ENCODE measurements around the gene HLA-DRA.

Gene HLA-DRA

GRCh38 chr6:32439602-32440214, at the start of gene HLA-DRA:
TSS of gene HLA-DRA (plus strand) at chr6:32439887. CDS start at chr6:32439951, 64 bp downstream.
- no peak for DNase-seq

GRCh38 chr6:32391505-32391904, 48.2 kb upstream of the HLA-DRA start:
- no peak for DNase-seq

DNA sequence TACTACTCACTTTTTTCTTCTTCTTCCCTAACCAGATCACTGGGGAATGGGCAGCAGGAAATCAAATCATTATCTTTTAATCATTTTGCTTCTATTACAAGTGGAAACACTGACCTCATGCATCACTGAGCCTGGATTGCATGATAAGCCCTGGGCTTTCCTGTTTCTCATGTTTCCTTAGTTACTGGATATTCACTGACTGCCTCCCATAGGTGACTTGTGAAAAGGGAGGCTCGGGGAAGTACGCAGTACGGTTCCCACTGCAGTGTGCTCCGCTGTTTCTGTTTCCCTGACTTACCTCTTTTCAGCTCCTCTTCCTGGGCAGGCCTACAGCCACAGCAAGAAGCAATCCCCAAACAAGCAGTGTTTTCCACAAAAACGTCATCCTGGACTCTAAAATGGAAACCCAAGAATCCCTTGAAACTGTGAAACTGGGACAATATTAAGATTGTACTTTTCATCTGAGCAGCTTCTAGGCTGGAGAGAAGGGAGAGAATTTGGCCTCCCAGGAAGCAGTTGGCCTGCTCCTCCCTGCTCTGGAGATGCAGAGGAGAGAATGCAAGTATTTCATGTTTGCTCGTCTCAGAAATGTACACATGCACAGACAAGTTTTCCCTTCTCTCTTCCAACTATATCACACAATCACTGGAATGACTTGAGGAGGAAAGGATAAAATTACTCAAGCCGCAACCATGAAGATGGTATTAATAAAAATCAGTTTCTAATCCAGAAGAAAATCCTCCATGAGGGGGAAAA, 45.8 kb upstream of the HLA-DRA start:
- DNase-seq: no peak

DNA sequence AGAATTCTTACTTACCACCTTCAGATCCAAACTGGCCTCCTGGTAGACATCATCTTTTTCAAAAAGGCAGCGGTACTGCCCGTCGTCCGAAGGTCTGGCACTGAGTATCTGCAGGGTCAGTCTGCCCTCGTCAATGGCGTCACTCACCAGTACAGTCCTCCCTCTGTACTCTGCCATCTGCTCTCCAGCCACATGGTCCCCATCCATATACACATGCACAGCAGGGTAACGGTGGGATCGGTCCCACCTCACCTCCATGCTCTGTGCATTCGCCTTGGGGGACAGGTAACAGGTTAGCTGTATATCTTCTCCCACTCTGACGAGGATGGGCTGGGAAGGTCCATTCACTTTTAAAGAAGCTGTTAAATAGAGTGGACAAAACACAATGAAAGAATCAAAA, 43.7 kb upstream of the HLA-DRA start:
- DNase-seq: no peak

- no peak for DNase-seq
Observed at GRCh38 chr6:32397252-32397920, 42.3 kb upstream of the HLA-DRA start.

DNA sequence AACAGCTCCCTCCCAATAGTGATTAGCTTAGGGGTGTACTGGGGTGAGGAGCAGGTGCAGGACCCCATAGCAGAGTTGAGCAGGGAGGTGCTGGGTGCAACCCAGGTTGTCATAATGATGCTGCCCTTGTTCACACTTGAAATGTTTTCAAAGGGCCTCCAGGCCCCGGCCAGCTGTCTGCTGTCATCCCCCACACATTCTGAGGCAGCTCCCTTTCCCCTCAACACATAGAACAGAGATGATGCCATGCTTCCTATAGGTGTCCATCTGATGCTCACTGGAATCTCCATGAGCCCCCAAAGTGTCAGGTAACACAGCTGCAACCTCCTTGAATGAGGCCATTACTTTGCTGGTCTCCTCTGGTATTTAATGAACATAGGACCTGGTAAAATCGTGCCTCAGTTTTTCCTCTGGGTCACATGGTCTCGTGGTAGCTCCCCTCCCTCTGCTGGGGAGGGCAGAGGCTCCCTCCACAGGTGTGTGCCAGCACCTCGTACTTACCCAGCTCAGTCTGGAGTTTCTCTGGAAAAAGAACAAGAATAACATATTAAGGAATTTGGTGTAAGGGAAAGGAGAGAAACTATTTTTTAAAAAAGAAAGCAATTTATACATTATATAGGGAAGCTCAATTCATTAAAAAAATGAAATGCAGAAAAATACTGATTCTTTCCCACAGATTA, 38.3 kb upstream of the HLA-DRA start:
- DNase-seq: no peak

GRCh38 chr6:32402812-32403211, 36.9 kb upstream of the HLA-DRA start:
- no peak for DNase-seq

DNA sequence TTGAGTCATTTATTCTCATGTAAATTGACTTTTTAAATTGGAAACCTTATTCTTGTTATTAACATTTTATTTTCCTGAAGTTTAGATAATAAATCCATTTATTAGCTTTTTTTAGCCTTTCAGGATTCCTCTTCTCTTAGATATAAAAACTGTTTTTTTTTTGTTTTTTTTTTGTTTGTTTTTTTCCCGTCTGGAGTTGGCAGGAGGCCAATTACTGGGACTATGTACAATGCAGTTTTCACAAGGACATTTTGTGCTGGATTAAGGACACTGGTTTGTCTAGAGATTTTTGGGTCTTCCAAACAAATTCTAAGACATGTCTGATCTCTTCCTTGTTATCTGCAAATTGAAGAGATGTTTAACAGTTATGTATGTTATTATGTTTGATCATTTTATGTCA, 34.0 kb upstream of the HLA-DRA start:
- no peak for DNase-seq

- no peak for DNase-seq
Observed at GRCh38 chr6:32406197-32406596, 33.5 kb upstream of the HLA-DRA start.

- DNase-seq: no peak
Observed at GRCh38 chr6:32406857-32407256, 32.8 kb upstream of the HLA-DRA start, which contains the start of gene BTNL2. TSS of gene BTNL2 (minus strand) at chr6:32407181. CDS start at chr6:32407123, 58 bp downstream.

GRCh38 chr6:32410906-32411305, 28.8 kb upstream of the HLA-DRA start:
- no peak for DNase-seq

DNA sequence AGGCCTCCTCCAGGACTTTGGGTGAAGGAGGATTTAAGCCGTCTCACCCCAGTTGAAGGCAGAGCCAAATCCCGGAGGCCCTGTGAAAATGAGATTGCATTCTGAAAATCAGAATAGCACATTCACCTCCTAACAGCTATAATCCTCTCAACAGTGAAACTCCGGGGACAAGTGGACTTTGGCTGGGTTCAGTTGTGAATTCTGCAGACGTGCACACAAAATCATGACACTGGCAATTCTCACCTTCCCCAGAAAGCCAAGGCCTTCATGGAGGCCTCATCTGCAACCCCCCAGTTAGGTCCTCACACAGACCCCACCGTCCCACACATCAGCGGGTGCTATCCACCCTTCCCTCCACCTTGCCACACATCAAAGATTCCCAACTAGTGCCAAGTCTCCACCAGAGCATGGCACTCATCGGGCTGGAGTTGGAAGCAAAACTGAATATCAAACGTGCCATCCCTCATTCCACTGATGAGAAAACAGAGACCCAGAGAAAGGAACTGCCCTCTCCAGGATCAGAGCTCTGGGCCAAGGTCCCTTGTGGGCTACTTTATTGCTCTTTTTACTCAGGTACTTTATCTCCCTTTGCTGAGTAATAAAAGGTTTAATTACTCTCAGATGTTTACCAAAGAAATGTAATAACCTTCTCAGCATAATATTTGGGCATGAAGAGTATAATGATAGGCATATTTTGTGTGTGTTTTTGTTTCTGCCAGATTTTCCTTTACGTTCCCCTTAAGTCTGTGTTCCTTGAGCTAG, 27.9 kb upstream of the HLA-DRA start:
- DNase-seq: no peak

- DNase-seq: peak; percentile 10
Observed at GRCh38 chr6:32413427-32414047, 26.1 kb upstream of the HLA-DRA start.

GRCh38 chr6:32415521-32416019, 24.1 kb upstream of the HLA-DRA start:
- peak; percentile 2 for DNase-seq

- no peak for DNase-seq
Observed at GRCh38 chr6:32416036-32416435, 23.7 kb upstream of the HLA-DRA start.

DNA sequence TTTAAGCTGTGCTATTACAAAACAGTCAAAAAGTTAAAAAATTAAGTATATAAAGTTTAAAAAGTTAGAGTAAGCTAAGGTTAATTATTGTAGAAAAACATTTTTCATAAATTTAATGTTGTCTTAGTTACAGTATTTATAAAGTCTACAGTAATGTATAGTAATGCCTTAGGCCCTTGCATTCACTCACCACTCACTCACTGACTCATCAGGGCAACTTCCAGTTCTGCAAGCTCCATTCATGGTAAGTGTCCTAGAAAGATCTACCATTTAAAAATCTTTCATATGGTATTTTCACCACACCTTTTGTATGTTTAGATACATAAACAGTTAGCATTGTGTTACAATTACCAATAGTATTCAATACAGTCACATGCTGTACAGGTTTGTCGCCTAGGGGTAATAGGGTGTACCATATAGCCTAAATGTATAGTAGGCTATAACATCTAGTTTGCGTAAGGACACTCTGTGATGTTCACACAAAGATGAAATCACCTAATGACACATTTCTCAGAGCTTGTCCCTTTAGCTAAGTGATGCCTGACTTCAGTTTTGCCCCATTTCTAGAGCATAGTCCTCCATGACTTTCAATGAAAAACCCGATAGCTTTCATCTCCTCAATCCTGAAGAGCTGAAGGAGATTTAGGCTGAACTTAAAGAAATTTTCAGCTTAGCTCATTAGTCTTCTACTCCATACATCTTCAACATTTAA, 14.9 kb upstream of the HLA-DRA start:
- no peak for DNase-seq

DNA sequence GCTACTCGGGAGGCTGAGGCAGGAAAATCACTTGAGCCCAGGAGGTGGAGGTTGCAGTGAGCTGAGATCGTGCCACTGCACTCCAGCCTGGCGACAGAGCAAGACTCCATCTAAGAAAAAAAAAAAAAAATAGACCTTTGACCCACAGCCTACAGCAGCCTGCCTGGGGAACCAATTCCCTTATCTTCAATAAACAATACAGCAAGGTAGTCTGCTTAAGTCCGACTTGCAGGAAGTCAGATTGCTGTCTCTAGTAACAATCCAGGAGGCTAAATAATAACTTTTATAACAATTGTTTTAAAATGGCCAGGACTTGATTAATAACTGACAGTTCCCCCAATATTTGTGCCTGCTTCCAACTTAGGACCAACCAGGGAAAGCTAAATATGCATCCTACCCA, 13.3 kb upstream of the HLA-DRA start:
- no peak for DNase-seq

- no peak for DNase-seq
Observed at GRCh38 chr6:32427218-32427617, 12.5 kb upstream of the HLA-DRA start.

GRCh38 chr6:32427934-32428474, 11.7 kb upstream of the HLA-DRA start:
- DNase-seq: no peak

DNA sequence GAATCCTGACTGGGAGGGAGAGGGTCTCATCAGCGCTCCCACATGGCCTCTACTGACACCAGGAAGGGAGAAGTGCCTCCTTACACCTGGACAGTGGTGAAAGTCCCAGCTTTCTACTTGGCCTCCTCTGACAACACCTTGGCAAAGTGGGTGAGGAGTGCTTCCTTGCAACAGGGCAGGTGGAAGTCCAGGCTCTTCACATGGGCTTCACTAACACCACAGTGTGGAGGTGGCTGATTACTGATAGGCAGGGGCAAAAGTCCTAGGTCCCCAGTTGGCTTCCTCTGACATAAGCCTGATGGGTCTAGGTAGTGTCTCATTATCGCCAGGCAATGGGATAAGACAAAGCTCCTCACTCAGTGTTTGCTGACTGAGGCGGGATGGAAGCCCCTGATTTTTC, 9.5 kb upstream of the HLA-DRA start:
- DNase-seq: no peak

- no peak for DNase-seq
Observed at GRCh38 chr6:32431142-32431541, 8.5 kb upstream of the HLA-DRA start.
